SJSA1 (cell line): ENCODE results near the gene OGDH. TPM values are rescaled to one million over a fixed set of nuclear protein-coding genes. Genes with fewer than 3 reads are reported as not detected.
A peak's percentile ranks its signal among the peaks of the same experiment; 100 is the strongest.

Source experiments
- DNase-seq, 2 experiments: peaks; one replicate each; pipeline ENCODE4 v3.0.0-alpha.2; 2015 to 2020; ENCODE audit warnings: low spot score in 2 of 2, low read depth in 1 of 2
- H3K27ac ChIP-seq: fragments of 250-450 bp; sonication (Bioruptor Pico); 2 replicates; pipeline ENCODE4 v1.5.1; 2020; ENCODE audit warnings: mild to moderate bottlenecking, moderate library complexity
- H3K27me3 ChIP-seq: fragments of 250-450 bp; sonication (Bioruptor Pico); replicated peaks from 2 replicates; pipeline ENCODE4 v1.5.1; 2020; ENCODE audit warnings: mild to moderate bottlenecking, moderate library complexity
- H3K36me3 ChIP-seq: fragments of 250-450 bp; sonication (Bioruptor Pico); 2 replicates; pipeline ENCODE4 v1.5.1; 2020; ENCODE audit warnings: mild to moderate bottlenecking
- H3K4me1 ChIP-seq: fragments of 250-450 bp; sonication (Bioruptor Pico); replicated peaks from 2 replicates; pipeline ENCODE4 v1.6.1; 2021; ENCODE audit warnings: mild to moderate bottlenecking
- H3K4me3 ChIP-seq: fragments of 250-450 bp; sonication (Bioruptor Pico); 2 replicates; pipeline ENCODE4 v1.5.1; 2020; ENCODE audit warnings: mild to moderate bottlenecking
- H3K9me3 ChIP-seq: fragments of 250-450 bp; sonication (Bioruptor Pico); replicated peaks from 2 replicates; pipeline ENCODE4 v1.5.1; 2020; ENCODE audit warnings: mild to moderate bottlenecking
- total RNA-seq: library from RNA; depleted of rRNA; stranded (reverse); fragments of >200 nt; shearing (Covaris generic); gene quantifications from 2 replicates; pipeline ENCODE4 v1.2.3, GENCODE V29; 2014

OGDH gene
- total RNA-seq, 1 experiment from 2014 or later, result 51.3 TPM

DNA sequence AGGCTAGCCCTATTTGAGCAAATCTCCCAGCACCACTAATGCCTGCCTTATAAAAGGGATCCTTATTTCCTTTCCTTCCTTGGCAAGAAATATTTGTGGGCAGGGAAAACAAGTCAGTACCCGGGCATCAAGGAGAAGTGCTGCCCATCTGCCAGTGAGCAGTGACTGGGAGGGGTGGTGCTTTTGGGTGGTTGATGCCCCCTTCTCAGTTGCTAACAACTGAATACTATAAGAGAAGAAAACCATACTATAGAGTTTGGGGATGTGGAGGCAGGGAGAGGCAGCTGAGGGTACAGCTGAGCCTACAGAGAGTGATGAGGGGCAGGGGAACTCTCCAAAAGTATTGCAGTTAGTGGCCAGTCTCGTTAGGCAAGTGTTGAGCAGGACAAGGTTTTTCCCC lies 39.3 kb downstream of the OGDH start:
- Histone ChIP-seq H3K36me3 (peaks cover 39% of the 10 kb centered on the region), H3K27me3 (no peaks in the 10 kb centered on the region), H3K4me1 (no peaks in the 10 kb centered on the region), H3K27ac (no peak overlapping the region), H3K4me3 (no peak overlapping the region), H3K9me3 (no peaks in the 10 kb centered on the region)
- no peak for DNase-seq

- no peak for DNase-seq
- Histone ChIP-seq H3K4me3 (no peak overlapping the region), H3K4me1 (no peaks in the 10 kb centered on the region), H3K27ac (no peak overlapping the region), H3K9me3 (no peaks in the 10 kb centered on the region), H3K27me3 (no peaks in the 10 kb centered on the region), H3K36me3 (peaks cover 43% of the 10 kb centered on the region)
Observed at GRCh38 chr7:44646176-44646920, 39.9 kb downstream of the OGDH start.

GRCh38 chr7:44646921-44647636 lies 40.7 kb downstream of the OGDH start:
- H3K4me3 ChIP-seq, result no peak overlapping the region
- no peak for DNase-seq

DNA sequence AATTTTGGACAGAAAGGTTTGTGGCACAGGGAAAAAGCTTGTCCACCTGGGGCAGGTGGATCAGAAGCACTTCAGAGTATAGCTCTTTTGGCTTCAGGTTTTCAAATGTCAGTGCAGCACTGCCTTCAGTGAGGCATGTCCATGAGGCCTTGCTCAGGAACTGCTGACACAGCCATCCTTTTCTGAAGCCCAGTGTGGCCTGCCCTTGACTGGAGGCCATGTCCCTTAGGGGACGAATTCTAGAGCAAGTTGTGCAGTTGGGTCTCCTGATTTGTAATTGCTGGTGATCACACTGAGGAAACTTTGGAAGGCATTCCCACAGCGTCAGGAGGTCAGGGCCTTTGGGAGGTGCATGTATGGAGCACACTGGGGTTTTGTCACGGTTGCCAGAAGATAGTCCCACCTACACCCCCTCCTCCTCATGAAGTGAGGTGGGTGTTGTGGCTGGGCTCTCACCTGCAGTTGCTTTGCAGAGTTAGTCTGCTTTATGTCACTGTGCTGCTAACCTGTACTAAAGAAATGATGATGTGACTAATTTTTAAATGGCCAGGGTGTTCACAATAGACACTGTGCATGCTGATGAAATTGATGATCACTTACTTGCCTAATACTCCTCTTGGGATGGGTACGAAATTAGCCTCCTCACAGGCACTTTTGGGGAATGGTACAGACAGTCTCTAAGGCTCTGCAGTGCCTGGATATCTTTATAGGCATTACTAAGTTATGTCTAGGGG lies 41.7 kb downstream of the OGDH start:
- no peak for DNase-seq
- Histone ChIP-seq H3K36me3 (peaks cover 46% of the 10 kb centered on the region), H3K9me3 (no peaks in the 10 kb centered on the region), H3K27me3 (no peaks in the 10 kb centered on the region), H3K4me1 (no peaks in the 10 kb centered on the region), H3K27ac (no peak overlapping the region), H3K4me3 (no peak overlapping the region)

More at GRCh38 chr7:44646921-44647636, 40.7 kb downstream of the OGDH start:
- peaks cover 44% of the 10 kb centered on the region for H3K36me3 ChIP-seq
- no peak overlapping the region for H3K27ac ChIP-seq
- no peaks in the 10 kb centered on the region for H3K9me3 ChIP-seq
- H3K27me3 ChIP-seq, result no peaks in the 10 kb centered on the region
- H3K4me1 ChIP-seq, result no peaks in the 10 kb centered on the region

GRCh38 chr7:44650242-44650641 lies 43.8 kb downstream of the OGDH start:
- Histone ChIP-seq H3K27ac (no peak overlapping the region), H3K36me3 (peaks cover 51% of the 10 kb centered on the region), H3K4me1 (no peaks in the 10 kb centered on the region), H3K9me3 (no peaks in the 10 kb centered on the region), H3K4me3 (no peak overlapping the region), H3K27me3 (no peaks in the 10 kb centered on the region)
- no peak for DNase-seq

DNA sequence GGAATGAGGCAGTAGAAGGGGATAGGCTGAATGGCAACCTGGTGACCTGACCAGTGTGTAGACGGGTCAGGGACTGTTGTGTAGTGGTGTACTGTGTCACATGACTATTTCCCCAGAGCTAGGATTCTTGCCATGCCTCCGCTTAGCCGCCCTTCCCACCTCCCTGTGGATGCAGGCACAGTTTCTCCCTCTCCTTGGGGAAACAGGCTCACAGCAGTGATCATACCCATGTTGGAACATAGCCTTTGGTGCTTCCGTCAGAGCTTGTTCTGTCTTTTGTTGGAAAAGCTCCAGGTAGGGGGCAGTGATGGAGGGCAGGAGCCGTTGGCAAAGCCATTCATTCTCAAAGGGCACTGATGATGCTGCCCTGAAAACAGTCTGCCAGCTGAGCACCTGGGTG lies 44.3 kb downstream of the OGDH start:
- no peaks in the 10 kb centered on the region for H3K4me1 ChIP-seq
- DNase-seq, result no peak
- peaks cover 49% of the 10 kb centered on the region for H3K36me3 ChIP-seq
- no peak overlapping the region for H3K27ac ChIP-seq
- H3K4me3 ChIP-seq, result no peak overlapping the region
- no peaks in the 10 kb centered on the region for H3K9me3 ChIP-seq
- no peaks in the 10 kb centered on the region for H3K27me3 ChIP-seq

DNA sequence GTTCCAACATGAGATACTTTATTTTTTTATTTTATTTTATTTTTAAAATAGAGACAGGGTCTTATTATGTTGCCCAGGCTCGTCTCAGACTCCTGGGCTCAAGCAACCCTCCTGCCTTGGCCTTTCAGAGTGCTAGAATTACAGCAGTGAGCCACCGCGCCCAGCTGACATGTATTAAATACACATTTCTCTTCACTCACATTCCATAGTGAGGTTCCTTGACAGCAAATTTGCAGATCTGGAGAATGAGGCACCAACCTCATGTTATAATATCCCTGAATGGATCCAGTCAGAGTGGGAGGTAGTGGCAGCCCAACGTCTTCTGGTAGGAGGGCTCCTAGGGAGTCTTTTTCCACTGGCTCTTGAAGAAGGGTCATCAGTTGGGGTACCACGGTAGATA lies 46.1 kb downstream of the OGDH start:
- DNase-seq, result no peak
- Histone ChIP-seq H3K4me1 (no peaks in the 10 kb centered on the region), H3K9me3 (no peaks in the 10 kb centered on the region), H3K36me3 (peaks cover 46% of the 10 kb centered on the region), H3K4me3 (no peak overlapping the region), H3K27ac (no peak overlapping the region), H3K27me3 (no peaks in the 10 kb centered on the region)

DNA sequence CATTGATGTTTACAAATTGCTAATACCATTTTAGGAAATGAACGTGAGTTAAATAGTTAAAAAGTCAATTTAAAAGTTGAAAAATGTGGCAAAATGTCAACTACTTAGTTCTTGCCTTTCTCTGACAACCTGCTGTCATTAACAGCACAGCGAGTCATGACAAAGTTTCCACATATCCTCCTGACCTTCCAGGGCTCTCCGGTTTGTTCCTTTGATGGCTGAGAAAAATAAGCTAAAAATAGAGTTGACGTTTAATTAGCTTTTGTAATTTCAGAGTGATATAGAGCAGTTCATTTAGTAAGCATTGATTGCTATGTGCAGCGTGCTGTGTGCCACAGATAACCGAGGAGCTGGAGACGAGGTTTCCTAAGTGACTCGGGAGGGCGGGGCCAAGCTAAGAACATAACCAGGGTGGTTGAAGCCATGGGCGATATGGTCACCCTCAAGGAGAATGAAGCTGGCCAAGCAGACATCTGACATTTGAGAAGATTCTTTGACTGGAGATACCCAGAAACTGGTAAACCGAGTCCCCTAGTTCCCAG lies 47.9 kb downstream of the OGDH start:
- peaks cover 43% of the 10 kb centered on the region for H3K36me3 ChIP-seq
- H3K4me1 ChIP-seq, result no peaks in the 10 kb centered on the region
- H3K27ac ChIP-seq, result no peak overlapping the region
- H3K4me3 ChIP-seq, result no peak overlapping the region
- no peaks in the 10 kb centered on the region for H3K27me3 ChIP-seq
- no peak for DNase-seq
- no peaks in the 10 kb centered on the region for H3K9me3 ChIP-seq

- no peaks in the 10 kb centered on the region for H3K9me3 ChIP-seq
- H3K27ac ChIP-seq, result no peak overlapping the region
- no peak for DNase-seq
- H3K4me1 ChIP-seq, result no peaks in the 10 kb centered on the region
- H3K27me3 ChIP-seq, result no peaks in the 10 kb centered on the region
- H3K4me3 ChIP-seq, result no peak overlapping the region
- peaks cover 35% of the 10 kb centered on the region for H3K36me3 ChIP-seq
Observed at GRCh38 chr7:44655341-44655740, 48.9 kb downstream of the OGDH start.

- peaks cover 41% of the 10 kb centered on the region for H3K36me3 ChIP-seq
- H3K27ac ChIP-seq, result no peak overlapping the region
- H3K4me1 ChIP-seq, result no peaks in the 10 kb centered on the region
- H3K27me3 ChIP-seq, result no peaks in the 10 kb centered on the region
- no peak overlapping the region for H3K4me3 ChIP-seq
- DNase-seq, result no peak
- H3K9me3 ChIP-seq, result 0 out of 2 replicates have a peak, but pooled peaks cover 4% of the 10 kb centered on the region
Observed at GRCh38 chr7:44658979-44659378, 52.6 kb downstream of the OGDH start.

- Histone ChIP-seq H3K4me1 (peaks cover 12% of the 10 kb centered on the region), H3K36me3 (peaks cover 40% of the 10 kb centered on the region)
- no peak for DNase-seq
Observed at GRCh38 chr7:44661233-44661632, 54.8 kb downstream of the OGDH start.

DNA sequence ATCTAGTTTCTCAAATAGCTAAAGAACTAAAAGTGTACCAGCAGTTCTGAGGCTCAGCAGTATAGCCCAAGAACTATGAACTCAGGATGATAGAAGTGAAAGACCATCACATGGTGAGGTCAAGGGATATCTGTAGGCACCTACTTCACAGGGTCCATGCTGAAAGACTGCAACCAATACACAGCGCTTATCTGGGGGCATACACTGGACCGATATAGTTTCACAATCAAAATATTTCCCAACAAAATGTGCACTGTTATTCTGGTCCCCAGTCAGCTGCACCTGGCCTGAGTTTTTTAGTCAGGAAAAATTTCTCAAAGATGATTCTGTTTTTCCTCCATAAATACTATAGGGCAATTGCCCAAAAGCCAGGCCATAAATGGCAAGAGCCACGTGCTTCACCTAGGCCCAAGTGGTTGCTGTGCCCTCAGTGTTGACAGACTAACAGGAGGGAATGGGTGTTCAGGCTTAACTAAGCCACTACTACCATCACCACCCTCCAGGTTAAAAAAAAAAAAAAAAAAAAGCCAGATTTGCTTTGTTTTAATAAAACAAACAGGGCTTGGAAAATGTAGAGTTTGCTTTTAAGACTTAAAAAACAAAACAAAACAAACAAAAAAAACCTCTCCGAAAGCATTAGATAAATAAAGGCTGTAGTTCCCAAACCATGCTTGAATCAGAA lies 58.5 kb downstream of the OGDH start:
- 0 out of 2 replicates have a peak, but pooled peaks cover 4% of the 10 kb centered on the region for H3K9me3 ChIP-seq
- no peak overlapping the region for H3K4me3 ChIP-seq
- 0 out of 2 replicates have a peak overlapping the region, but pooled peaks have one; percentile 2 for H3K27ac ChIP-seq
- peaks cover 49% of the 10 kb centered on the region for H3K36me3 ChIP-seq
- no peak for DNase-seq
- H3K4me1 ChIP-seq, result peaks cover 12% of the 10 kb centered on the region
- H3K27me3 ChIP-seq, result no peaks in the 10 kb centered on the region

More at GRCh38 chr7:44661233-44661632, 54.8 kb downstream of the OGDH start:
- H3K27ac ChIP-seq, result no peak overlapping the region
- no peak overlapping the region for H3K4me3 ChIP-seq
- H3K27me3 ChIP-seq, result no peaks in the 10 kb centered on the region
- 0 out of 2 replicates have a peak, but pooled peaks cover 4% of the 10 kb centered on the region for H3K9me3 ChIP-seq
